Sigmoid colon (tissue), 7 donors: Measurements from ENCODE around the gene SYTL2. TPM values are rescaled to one million over a fixed set of nuclear protein-coding genes. Genes with fewer than 3 reads are reported as not detected.
A peak's percentile ranks its signal among the peaks of the same experiment; 100 is the strongest.

Experiments used
- DNase-seq: peaks from one replicate; pipeline ENCODE4 v3.0.0-alpha.2; 2019
- H3K27ac ChIP-seq, 4 donors: fragments of 200-600 bp; sonication (generic); one replicate each; pipeline ENCODE4 v1.5.1; 2016 to 2019; ENCODE audit warnings: mild to moderate bottlenecking in 1 of 4
- H3K27me3 ChIP-seq, 3 donors: fragments of 200-600 bp; sonication (generic); one replicate each; pipeline ENCODE4 v1.5.1; 2019; ENCODE audit warnings: mild to moderate bottlenecking in 1 of 3
- H3K36me3 ChIP-seq, 4 donors: fragments of 200-600 bp; sonication (generic); one replicate each; pipeline ENCODE4 v1.5.1; 2016 to 2019
- H3K4me1 ChIP-seq, 4 donors: fragments of 200-600 bp; sonication (generic); one replicate each; pipeline ENCODE4 v1.5.1; 2017 to 2019
- H3K4me3 ChIP-seq, 4 donors: fragments of 200-600 bp; sonication (generic); one replicate each; pipeline ENCODE4 v1.5.1; 2017 to 2019; ENCODE audit warnings: mild to moderate bottlenecking in 2 of 4, moderate library complexity in 1 of 4
- H3K9me3 ChIP-seq, 4 donors: fragments of 200-600 bp in 3 of 4; sonication (generic) in 3 of 4; one replicate each; pipeline versions ENCODE4 v1.5.1 to v1.6.1; 2013 to 2019
- EP300 ChIP-seq, 4 donors: sonication (generic); formaldehyde crosslinking; IDR thresholded peaks; one replicate each; pipeline ENCODE4 v1.6.1; 2017; ENCODE audit warnings: antibody characterized with exemption in 4 of 4
- POLR2A ChIP-seq, 2 donors: fragments of 450-650 bp; IDR thresholded peaks; one replicate each; pipeline ENCODE4 v1.6.1; 2016; ENCODE audit warnings: antibody characterized with exemption in 2 of 2, mild to moderate bottlenecking in 2 of 2, moderate library complexity in 2 of 2
- POLR2AphosphoS5 ChIP-seq, 4 donors: sonication (generic); formaldehyde crosslinking; IDR thresholded peaks; one replicate each; pipeline ENCODE4 v1.6.1; 2017; ENCODE audit warnings: antibody characterized with exemption in 4 of 4
- WGBS, 2 donors: extraction: QIAGEN DNeasy Blood & Tissue Kit; methylation state at CpG; one replicate each; pipeline ENCODE4 v1.1.7; 2013; 5-methylcytosine and 5-hydroxymethylcytosine counted together
- intact Hi-C: fragments of 100-400 bp; cut with DNase I; formaldehyde crosslinking; loops from one replicate; pipeline ENCODE4 v1.15.1; 2023
- polyA plus RNA-seq, 3 donors: library from polyadenylated mRNA; stranded (reverse); fragments of 200-250 nt; gene quantifications; one replicate each; pipeline ENCODE4 v1.2.3, GENCODE V29; 2013
- total RNA-seq, 4 donors: library from RNA; depleted of rRNA; stranded (reverse); fragments of >200 nt; gene quantifications; one replicate each; pipeline ENCODE4 v1.1.0, GENCODE V29; 2016
- TF ChIP-seq, protein P1 (sequence below), 4 experiments: fragments of 450-650 bp in 3 of 4; fragments of 200-600 bp in 1 of 4; IDR thresholded peaks; one replicate each; pipeline ENCODE4 v1.5.1; 2016 to 2019; ENCODE audit warnings: antibody characterized with exemption in 4 of 4, mild to moderate bottlenecking in 3 of 4, moderate library complexity in 2 of 4
- donor health status: healthy with polysubstance abuse.
- donor health status: Bipolar disorder and iron deficiency.
- donor health status: healthy.

The SYTL2 gene
- total and polyA plus RNA-seq, 7 donors = 9.0 to 104 (median 30.2) TPM

GRCh38 chr11:85811624-85812023, 683 bp upstream of the SYTL2 start:
- Histone ChIP-seq H3K36me3 (no peaks in the 10 kb centered on the region), H3K4me1 (peaks cover 0 to 16% (median 7%) of the 10 kb centered on the region in 4 donors), H3K4me3 (peak overlapping the region; percentile 39 to 62 (median 60)), H3K27me3 (no peaks in the 10 kb centered on the region), H3K27ac (peak overlapping the region in 2 of 4 donors; percentile 21 to 63), H3K9me3 (no peaks in the 10 kb centered on the region)
- DNase-seq = no peak
- WGBS, 2 donors = 66 to 84% methylated on average over 13 of the region's 13 CpGs
- intact Hi-C loops = no loop called here
- TF ChIP-seq POLR2AphosphoS5 (IDR thresholded peaks at IDR 0.05) (no peak), POLR2A (IDR thresholded peaks at IDR 0.05) (no peak), EP300 (IDR thresholded peaks at IDR 0.05) (no peak)
- TF ChIP-seq, protein P1, sequence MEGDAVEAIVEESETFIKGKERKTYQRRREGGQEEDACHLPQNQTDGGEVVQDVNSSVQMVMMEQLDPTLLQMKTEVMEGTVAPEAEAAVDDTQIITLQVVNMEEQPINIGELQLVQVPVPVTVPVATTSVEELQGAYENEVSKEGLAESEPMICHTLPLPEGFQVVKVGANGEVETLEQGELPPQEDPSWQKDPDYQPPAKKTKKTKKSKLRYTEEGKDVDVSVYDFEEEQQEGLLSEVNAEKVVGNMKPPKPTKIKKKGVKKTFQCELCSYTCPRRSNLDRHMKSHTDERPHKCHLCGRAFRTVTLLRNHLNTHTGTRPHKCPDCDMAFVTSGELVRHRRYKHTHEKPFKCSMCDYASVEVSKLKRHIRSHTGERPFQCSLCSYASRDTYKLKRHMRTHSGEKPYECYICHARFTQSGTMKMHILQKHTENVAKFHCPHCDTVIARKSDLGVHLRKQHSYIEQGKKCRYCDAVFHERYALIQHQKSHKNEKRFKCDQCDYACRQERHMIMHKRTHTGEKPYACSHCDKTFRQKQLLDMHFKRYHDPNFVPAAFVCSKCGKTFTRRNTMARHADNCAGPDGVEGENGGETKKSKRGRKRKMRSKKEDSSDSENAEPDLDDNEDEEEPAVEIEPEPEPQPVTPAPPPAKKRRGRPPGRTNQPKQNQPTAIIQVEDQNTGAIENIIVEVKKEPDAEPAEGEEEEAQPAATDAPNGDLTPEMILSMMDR (IDR thresholded peaks at IDR 0.05) = no peak

DNA sequence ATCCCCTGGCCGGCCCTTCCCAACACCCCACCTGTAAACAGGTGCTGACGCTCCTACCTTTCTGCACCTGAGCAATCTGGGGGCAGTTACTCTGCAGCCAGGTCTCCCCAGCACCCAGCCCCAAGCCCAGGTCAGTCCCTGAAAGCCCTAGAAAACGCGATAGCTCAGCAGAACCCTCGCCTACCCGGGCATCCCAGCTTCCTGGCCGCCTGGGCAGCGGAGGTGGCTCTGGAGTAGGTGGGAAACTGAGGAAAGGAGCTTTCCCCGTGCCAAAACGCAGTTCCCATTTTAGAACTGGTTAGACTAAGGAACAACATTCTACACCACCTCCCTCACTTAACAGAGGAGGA, 445 bp downstream of the SYTL2 start:
- H3K4me3 ChIP-seq = peak overlapping the region; percentile 39 to 62 (median 60)
- H3K36me3 ChIP-seq = no peaks in the 10 kb centered on the region
- no peak for DNase-seq
- H3K9me3 ChIP-seq = no peaks in the 10 kb centered on the region
- 2 to 3% methylated on average over 10 of the region's 10 CpGs for WGBS, 2 donors
- TF ChIP-seq POLR2A (IDR thresholded peaks at IDR 0.05) (no peak), POLR2AphosphoS5 (IDR thresholded peaks at IDR 0.05) (no peak), EP300 (IDR thresholded peaks at IDR 0.05) (no peak)
- TF ChIP-seq, protein P1 (IDR thresholded peaks at IDR 0.05) = no peak
- intact Hi-C loops = no loop called here
- H3K27me3 ChIP-seq = no peaks in the 10 kb centered on the region
- H3K27ac ChIP-seq = peak overlapping the region in 2 of 4 donors; percentile 40 to 63
- H3K4me1 ChIP-seq = peaks cover 0 to 16% (median 7%) of the 10 kb centered on the region in 4 donors

GRCh38 chr11:85809863-85810262, 1.1 kb downstream of the SYTL2 start:
- intact Hi-C loops = no loop called here
- WGBS, 2 donors = 5 to 10% methylated on average over 4 of the region's 4 CpGs
- no peak for DNase-seq
- peak overlapping the region; percentile 39 to 62 (median 60) for H3K4me3 ChIP-seq
- peak overlapping the region in 1 of 4 donors; percentile 3 for H3K27ac ChIP-seq
- H3K9me3 ChIP-seq = no peaks in the 10 kb centered on the region
- H3K36me3 ChIP-seq = no peaks in the 10 kb centered on the region
- peaks cover 0 to 16% (median 7%) of the 10 kb centered on the region in 4 donors for H3K4me1 ChIP-seq
- H3K27me3 ChIP-seq = no peaks in the 10 kb centered on the region
- TF ChIP-seq POLR2A (IDR thresholded peaks at IDR 0.05) = no peak
- TF ChIP-seq, protein P1 (IDR thresholded peaks at IDR 0.05) = no peak
- no peak for TF ChIP-seq POLR2AphosphoS5 (IDR thresholded peaks at IDR 0.05)
- TF ChIP-seq EP300 (IDR thresholded peaks at IDR 0.05) = no peak

DNA sequence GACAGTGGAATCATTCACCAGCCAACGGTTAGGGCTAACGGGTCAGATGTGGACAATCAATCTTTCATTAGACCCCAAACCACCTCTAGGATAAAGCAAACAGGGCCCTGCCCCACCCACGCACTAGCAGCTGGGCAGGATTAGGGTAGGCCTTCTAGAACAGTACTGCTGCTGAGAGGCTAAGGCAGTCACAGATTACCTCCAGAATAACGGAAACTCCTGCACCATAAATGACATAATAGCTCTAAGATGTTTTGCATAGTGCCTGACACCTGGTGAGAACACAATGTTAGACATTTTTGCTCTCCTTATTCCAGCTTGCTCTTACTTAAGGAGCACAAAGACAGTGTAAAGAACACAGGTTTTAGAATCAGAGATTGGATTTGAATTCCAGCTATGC, 1.8 kb downstream of the SYTL2 start:
- peak overlapping the region in 1 of 4 donors; percentile 58 for H3K4me3 ChIP-seq
- no peaks in the 10 kb centered on the region for H3K9me3 ChIP-seq
- H3K27me3 ChIP-seq = no peaks in the 10 kb centered on the region
- 18 to 52% methylated on average over 4 of the region's 4 CpGs for WGBS, 2 donors
- TF ChIP-seq, protein P1 (IDR thresholded peaks at IDR 0.05) = no peak
- TF ChIP-seq POLR2A (IDR thresholded peaks at IDR 0.05) = no peak
- TF ChIP-seq POLR2AphosphoS5 (IDR thresholded peaks at IDR 0.05) = no peak
- no peak for TF ChIP-seq EP300 (IDR thresholded peaks at IDR 0.05)
- no peaks in the 10 kb centered on the region for H3K36me3 ChIP-seq
- intact Hi-C loops = no loop called here
- no peak overlapping the region for H3K27ac ChIP-seq
- DNase-seq = no peak
- H3K4me1 ChIP-seq = peaks cover 0 to 16% (median 7%) of the 10 kb centered on the region in 4 donors

DNA sequence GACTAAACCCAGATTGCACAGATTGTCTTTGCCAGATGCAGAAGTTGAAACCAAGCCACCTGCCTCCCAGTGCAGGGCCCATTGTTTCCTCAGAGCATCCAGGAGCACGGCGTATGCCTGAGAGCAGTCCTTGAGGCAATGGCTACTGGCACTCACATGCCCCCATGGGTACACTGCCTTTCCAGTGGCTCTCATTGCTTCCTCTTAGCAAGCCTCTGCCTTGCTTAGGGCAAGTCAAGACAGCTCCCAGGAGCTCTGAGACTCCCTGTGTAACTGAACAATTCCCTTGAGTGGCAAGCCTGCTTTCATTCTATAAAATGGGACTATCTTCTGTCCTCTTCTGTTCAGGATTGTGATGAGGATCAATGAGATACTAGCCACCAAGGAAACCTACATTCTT, 4.1 kb downstream of the SYTL2 start:
- Histone ChIP-seq H3K4me1 (peaks cover 0 to 16% (median 7%) of the 10 kb centered on the region in 4 donors), H3K4me3 (no peak overlapping the region), H3K27me3 (no peaks in the 10 kb centered on the region), H3K9me3 (no peaks in the 10 kb centered on the region), H3K27ac (no peak overlapping the region), H3K36me3 (no peaks in the 10 kb centered on the region)
- TF ChIP-seq POLR2AphosphoS5 (IDR thresholded peaks at IDR 0.05) = no peak
- TF ChIP-seq, protein P1 (IDR thresholded peaks at IDR 0.05) = no peak
- no peak for TF ChIP-seq EP300 (IDR thresholded peaks at IDR 0.05)
- TF ChIP-seq POLR2A (IDR thresholded peaks at IDR 0.05) = no peak
- no peak for DNase-seq
- intact Hi-C loops = no loop called here
- 90 to 95% methylated on average over 2 of the region's 2 CpGs for WGBS, 2 donors
